HG03439 (cell line): ENCODE results near the gene HOMER3.
"Not testable (repeated sequence)": the region's sequence is repeated elsewhere in the genome, so short reads cannot be mapped to it uniquely, and the experiment has no call there.

Experiments used
- ATAC-seq: cut with Tn5 transposase; IDR thresholded peaks from one replicate; pipeline ENCODE4 v1.9.1; 2021; ENCODE audit warnings: mild to moderate bottlenecking, moderate library complexity; ENCODE audit not compliant: unreplicated experiment

HOMER3 gene

DNA sequence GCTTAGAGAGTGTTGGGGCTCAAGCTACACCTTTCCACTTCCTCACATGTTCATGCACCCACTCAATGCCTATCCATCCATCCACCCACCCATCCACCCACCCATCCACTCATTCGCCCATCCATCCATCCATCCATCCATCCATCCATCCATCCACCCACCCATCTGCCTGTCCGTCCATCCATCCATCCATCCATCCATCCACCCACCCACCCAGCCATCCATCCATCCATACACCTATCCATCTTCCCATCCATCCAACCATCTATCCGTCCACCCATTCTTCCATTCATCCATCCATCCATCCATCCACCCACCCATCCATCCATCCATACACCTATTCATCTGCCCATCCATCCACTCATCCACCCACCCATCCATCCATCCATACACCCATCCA lies 13.1 kb upstream of the HOMER3 start:
- no peak for ATAC-seq

DNA sequence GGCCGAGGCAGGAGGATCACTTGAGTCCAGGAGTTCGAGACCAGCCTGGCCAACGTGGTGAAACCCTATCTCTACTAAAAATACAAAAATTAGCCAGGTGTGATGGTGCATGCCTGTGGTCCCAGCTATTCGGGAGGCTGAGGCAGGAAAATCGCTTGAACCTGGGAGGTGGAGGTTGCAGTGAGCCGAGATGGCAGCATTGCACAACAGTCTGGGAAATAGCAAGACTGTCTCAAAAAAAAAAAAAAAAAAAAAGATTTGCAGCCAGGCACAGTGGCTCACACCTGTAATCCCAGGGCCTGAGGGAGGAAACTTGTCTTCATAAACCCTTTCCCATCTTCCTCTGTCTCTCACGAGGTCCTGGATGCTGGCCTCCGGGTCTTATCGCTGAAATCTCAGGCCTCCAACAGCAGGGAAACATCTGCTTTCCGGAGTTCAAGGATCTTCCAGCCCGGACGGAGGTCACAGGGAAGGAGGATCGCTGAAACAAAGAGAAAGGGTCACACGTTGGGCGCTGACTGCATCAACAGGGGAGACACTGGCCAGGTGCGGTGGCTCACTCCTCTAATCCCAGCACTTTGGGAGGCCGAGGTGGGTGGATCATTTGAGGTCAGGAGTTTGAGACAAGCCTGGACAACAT lies 11.5 kb upstream of the HOMER3 start:
- not testable (repeated sequence) for ATAC-seq

DNA sequence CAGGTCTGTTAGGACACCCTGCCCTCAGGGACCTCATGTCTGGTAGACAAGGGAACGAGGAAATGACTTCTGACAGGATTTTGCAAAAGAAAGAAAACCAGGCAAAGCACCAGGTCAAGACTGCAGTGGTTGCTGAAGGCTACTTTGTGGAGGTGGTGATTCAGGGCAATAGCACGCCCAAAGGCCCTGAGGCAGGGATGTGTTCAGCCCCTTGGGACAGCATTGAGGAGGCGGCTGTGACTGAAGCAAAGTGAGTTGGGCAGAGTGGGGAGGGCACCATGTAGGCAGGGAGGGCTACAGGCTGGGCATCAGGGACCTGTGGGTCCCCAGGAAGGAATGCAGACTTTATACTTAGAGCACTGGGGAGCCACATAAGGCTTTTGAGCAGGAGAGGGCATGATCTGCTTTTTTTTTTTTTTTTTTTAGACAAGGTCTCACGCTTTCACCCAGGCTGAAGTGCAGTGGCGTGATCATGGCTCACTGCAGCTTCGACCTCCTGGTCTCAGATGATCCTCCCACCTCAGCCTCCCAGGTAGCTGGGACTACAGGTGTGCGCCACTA lies 10.8 kb upstream of the HOMER3 start:
- ATAC-seq = no peak

DNA sequence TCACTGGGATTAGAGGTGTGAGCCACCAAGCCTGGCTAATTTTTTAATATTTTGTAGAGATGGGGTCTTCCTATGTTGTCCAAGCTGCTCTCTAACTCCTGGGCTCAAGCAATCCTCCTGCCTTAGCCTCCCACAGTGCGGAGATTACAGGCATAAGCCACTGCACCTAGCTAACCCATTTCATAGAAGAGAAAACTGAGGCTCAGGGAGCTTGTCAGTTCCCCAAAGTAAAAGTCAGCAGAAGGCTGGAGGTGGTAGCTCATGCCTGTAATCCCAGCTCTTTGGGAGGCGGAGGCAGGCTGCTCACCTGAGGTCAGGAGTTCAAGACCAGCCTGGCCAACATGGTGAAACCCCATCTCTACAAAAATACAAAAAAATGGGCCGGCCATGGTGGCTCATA lies 8.8 kb upstream of the HOMER3 start:
- ATAC-seq = no peak

DNA sequence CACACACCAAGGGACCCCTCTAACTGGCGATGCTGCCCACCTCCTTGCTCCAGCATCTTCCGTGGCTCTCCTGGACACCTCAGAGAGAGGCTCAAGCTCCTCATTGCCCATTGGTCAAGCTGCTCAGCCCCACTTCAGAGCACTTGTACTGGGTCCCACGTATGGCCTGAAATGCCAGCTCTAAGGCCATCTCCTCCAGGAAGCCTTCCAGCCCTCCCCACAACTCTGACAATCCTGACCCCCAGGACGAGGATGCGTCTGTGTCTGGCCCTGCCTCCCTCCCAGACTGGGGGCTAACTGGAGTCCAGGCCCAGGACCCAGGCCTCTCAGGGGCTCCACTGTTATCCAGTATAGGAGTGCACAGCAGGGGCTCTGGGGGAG lies 7.9 kb upstream of the HOMER3 start:
- no peak for ATAC-seq

DNA sequence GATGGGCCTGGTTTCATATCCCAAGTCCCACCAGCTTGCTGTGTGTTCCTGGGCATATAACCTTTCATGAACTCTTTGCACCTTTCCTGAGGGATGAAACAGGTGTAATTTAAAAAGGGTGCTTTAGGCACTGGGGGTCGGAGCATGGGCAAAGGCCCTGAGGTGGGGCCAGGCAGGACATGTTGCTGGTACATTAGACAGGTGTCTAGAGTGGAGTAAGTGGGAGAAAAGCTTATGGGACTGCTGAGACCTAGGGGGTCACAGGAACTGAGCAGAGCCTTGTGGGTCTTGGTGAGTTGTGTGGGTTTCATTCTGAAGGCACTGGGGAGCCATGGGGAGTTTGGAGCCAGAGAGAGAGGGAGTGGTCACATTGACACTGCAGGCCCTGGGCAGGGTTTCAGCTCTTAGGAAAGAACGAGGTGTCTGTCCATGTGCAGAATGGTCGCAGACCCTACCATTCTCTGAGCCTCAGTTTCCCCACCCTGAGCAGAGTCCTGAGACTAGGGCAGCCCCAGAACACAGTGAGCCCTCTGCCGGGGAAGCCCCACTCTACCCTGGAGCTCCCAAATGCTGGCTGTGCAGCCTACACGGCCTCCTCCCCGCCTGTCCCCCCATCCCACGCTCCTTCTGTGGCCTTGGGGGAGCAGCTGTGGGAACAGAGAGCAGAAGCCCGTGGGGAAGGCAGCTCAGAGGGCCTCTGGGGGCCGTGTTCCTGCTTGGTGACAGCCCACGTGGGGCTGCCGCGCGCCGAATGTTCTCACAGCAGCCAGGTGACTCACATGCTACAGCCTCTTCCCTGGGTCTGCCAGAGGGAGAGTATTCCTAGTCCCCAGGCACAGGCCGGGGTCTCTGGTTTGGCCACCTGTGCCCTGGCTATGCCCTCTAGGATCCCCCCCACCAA lies 7.3 kb upstream of the HOMER3 start:
- no peak for ATAC-seq

DNA sequence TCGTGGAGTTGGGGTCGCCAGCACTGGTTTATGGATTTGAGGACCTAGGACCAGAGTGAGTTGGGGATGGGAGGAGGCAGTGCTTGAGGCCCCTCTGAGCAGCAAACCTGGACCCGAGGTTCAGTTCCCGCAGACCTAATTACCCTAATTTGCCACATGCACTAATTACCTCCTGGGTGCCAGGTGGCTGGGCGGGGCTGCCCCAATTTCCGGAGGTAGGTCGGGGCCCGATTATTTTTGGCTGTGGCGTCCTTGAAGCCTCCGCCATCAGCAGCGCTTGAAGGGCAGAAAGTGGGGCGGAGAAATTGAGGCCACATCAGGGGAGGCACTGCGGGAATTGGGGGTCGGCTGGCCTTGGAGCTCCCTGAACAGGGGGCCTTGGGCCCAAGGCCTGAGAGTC lies 5.9 kb upstream of the HOMER3 start:
- no peak for ATAC-seq

DNA sequence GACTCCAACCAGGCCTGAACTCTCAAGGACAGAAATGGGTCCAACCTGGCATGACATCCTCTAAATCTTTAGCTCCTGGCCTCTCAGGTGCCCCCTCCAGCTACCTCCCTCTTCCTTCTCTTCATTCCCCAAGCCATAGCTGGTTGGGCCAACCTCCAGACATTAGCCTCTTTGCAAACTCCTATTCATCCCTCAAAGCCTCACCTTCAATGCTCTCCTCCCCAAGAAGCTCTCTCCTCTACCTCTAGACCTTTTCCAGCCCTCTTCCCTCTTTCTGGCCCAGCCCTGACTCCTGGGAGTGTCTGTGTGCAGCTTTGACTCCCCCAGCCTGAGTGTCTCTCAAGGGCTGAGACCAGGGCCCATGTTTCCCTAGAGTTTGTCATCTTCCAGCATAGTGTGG lies 5.3 kb upstream of the HOMER3 start:
- ATAC-seq = no peak

DNA sequence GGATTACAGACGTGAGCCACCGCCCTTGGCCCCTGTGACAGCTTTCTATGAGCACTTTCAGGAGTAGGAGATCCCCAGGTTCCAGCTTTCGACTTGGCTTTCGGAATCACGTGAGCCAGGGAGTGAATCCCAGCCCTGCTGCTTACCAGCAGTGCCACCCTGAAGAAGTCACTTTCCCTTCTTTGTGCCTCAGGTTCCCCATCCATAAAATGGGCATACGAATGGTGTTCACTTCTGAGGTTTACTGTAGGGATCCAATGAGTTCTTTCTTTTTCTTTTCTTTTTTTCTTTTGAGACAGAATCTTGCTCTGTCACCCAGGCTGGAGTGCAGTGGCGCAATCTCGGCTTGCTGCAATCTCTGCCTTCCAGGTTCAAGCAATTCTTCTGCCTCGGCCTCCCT lies 4.3 kb upstream of the HOMER3 start:
- ATAC-seq = no peak

DNA sequence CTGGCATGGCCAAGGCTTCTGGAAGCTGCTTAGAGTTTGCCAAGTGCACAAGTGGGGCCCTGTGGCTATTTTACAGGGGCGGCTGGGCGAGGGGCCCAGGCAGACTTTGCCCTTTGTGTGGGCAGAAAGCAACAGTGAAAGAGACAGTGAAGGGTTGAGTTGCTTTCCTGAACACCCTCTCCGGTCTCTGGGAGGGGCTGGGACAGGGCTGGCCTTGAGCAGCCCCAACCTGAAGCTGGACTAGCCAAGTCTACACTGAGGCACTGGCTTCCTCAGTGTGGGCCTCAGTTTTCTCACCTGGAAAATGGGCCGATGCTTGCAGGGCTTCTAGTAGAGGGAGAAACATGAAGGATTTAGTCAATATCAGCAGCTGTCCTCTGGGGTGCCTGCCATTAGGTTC lies 2.4 kb upstream of the HOMER3 start:
- no peak for ATAC-seq

DNA sequence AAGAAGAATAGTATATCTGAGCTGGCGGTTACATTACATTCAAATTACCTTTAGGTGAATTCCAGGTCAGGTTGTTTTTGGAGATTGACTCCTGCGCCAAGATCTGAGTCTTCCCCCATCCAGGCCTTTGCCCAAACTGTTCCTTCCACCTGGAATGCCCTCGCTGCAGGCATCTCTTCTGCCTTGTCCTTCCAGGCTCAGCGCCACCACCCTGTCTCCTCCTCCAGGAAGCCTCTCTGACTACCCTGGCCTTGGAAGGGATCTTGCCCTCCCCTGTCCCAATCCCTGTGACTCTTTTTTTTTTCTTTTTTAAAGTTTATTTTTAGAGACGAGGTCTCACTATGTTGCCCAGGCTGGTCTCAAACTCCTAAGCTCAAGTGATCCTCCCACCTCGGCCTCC lies 1.7 kb upstream of the HOMER3 start:
- no peak for ATAC-seq

DNA sequence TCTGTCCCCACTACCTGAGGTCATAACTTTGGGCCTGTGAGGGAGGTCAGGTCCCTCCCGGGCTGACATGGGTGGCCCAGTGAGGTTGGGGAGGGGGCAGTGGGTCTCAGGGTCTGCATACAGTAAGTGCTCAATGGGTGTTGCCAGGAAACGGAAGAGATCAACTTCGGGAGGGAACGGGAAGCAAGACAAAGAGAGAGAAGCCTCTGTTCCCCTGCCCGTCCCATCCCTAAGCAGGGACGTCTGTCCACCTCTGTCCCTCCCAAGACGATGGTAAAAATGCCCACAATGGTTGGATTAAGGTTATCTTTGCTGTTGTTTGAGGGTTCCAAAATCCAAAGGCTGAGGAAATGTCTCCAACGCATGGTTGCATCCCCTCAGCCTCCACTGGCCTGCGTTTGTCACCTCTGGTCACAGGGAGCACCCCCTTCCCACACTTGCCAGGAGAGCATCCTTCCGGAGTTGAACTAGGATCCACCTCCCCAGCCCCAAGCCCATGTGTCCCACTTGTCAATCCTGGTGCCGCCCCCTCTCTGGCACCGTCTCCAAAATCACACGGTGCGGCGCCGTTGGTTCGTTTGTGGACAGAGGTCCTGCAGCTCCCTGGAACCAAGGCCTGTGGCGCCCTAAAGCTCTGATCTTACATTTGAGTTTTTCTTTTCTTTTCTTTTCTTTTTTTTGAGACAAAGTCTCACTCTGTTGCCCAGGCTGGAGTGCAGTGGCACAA lies 774 bp upstream of the HOMER3 start:
- ATAC-seq = no peak

DNA sequence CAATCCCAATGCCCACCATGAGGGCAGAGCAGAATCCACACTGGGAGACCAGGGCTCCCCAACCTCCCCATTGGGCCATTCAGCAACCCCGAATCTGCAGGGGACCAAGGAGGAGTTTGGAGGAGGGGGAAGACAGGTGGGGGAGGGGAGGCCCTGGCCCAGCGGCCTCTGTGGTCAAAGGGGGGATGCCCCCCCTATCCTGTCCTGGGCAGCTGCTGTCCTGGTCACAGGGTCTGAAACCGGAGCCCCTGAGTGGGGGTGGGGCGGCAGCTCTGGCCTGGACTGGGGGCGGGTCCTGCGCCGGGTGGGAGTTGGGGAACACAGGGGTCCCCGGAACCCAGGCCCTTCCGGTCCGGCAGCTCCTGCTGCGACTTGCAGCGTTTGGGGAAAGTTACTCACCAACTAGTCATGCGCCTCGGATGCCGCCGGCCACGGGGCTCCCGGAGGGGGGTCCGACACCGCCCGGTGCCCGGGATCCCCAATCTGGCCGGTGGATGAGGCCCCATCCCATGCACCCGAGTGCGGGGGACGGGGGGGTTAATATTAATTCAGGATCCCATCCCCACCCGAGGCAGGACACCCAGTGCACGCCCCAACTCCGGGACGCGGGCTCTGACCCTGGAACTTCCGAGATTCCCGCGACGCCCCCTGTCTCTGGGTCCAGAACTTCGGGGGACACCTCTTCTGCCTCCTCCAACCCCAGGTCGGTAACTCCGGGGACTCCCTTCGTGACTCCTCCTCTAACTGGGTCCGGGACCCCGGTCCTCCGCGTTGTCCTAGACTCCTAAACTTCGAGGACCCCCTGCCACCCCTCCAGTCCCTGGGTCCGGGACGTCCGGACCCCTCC lies 872 bp downstream of the HOMER3 start:
- no peak for ATAC-seq

DNA sequence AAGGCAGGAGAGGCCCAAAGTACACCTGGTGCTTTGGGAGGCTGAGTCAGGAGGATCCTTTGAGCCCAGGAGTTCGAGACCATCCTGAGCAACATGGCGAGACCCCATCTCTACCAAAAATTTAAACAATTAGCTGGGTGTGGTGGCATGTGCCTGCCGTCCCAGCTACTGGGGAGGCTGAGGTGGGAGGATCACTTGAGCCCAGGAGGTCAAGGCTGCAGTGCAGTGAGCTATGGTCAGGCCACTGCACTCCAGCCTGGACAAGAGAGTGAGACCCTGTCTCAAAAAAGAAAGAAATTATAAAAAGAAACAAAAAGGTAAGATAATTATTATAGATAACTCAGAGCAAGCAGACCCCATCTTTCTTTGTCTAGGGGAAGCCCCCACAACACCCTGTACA lies 1.9 kb downstream of the HOMER3 start:
- no peak for ATAC-seq

DNA sequence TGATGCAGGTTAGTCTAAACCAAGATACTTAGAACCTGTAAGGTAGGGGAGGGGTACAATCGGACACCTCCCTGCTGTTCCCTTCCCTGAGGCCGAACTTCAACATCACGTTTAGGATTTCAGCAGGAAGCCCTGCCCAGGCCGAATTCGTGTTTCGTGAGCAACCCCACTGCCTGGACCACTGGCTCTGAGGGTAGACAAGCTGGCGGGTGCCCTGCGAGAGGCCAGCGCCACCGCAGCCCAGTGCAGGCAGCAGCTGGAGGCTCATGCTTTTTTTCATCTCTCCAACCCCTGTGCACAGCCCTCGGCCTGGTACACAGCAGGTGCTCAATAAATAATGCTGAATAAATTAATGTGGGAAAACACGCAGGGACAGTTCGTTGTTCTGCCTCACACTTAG lies 7.7 kb downstream of the HOMER3 start:
- ATAC-seq = no peak

DNA sequence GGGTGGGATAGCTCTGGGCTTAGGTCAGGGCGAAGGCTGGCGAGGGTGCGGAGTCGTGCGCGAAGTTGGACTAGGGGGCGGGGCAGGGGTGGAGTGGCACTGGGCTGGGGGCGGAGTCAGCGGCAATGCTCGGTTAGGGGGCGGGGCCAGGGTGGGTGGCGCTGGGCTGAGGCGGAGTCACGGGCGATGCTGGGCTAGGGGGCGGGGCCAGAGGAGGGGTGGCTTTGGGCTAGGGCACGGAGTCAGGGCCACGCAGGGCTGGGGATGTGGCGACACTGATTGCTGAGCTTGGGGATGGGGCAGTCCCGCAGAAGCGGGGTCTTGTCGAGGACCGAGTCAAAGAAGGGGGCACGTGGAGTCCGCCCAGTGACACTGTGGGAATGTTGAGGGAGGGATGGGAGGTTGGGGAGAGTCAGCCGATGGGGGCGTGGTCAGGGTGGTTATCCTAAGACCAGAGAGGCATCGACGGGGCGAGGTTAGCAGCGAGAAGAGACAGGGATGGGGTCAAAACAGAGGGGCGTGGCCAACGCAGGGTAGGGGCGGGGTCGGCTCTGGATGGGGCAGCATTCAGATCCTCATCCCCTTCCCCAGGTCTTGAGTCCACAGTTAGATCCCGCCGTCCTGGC lies 8.7 kb downstream of the HOMER3 start:
- no peak for ATAC-seq

DNA sequence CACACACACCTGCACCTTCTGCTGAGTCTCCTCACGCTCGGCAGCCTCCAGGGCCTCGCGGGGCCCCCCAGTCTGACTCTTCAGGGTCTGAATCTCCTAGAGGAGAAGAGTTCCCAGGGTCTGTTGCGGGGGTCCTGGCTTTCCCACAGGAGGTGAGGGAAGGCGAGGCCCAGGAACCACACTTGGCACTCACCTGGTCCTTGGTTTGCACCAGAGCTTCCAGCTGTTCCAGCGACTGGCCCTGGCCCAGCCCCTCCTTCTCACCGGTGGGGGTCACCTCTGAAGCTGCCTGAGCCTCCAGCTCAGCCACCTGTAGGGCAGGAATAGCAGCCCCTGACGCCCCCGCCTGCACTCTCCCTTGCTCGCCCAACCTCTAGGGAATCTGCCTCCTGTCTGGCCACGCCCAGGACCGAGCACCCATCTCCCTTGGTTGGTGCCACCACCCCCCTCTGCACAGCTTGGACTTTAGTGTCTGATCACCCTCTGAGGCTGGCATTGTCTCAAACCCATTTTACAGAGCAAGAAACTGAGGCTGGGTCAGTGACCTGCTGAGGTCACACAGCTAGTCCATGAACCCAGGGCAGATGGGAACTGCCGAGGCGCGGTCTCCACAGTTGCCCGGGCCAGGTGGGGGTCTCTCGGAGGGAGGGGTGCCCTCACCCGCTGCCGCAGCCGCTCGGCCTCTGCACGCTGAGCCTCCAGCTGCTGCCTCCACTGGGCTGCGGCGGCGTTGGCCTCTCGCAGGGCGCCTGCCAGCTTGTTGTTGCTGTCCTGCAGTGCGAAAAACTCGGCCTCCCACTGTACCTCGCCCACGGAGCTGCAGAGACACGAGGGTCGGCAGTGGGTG lies 9.5 kb downstream of the HOMER3 start:
- ATAC-seq = no peak

DNA sequence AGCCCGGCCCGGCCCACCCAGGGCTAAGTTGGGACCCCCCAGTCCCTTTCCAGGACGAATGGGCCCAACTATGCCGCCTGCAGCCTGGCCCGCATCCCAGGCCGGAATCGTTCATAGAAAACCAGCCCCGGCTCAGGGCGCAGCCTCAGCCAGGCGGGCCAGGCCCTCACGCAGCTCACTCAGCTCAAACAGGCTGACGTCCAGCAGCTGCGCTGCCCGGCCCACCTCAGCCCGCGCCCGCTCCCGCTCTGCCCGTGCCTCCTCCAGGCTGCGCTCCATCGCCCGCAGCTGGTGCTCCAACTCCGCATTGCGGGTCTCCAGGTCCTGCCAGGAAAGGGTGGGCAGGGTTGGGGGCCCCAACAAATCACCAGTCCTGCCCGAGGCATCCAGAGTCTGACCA lies 11.7 kb downstream of the HOMER3 start:
- ATAC-seq = no peak

DNA sequence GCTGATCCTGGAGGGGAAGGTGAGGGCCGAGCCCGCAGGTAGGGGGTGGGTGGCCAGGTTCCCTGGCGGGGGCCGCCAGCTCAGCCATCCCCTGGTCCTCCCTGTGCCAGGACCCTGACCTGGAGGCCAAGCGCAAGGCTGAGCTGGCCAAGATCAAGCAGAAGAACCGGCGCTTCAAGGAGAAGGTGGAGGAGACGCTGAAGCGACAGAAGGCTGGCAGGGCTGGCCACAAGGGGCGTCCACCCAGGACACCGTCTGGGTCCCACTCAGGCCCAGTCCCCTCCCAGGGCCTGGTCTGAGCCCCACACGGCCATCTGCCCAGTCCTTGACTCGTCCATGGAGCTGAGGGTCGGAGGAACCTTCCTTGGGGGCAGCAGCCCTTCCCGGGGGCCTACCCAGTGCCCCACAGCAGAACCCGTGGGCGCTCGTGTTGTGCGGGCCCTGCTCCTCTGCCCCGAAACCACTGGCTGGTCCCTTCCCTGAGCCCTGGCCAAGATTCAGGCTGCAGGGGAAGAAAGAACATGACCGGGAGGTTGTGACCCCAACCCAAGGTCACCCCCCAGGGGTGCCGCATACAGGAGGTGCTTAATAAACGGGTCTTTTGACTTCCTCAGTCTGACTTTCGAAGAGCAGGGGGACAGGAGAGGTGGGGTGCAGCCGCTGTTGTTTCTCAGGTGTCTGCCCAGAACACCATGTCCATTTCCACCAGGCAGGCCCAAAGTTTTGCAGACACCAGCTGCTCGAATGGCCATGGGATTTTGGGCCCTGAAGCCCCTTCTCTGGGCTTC lies 12.8 kb downstream of the HOMER3 start:
- ATAC-seq = no peak
